GM21619 (cell line): ENCODE measurements around the gene CD151.

Experiments used
- ATAC-seq: cut with Tn5 transposase; IDR thresholded peaks from one replicate; pipeline ENCODE4 v1.9.1; 2021; ENCODE audit not compliant: unreplicated experiment

Gene CD151

GRCh38 chr11:832529-833113, at the start of gene CD151:
TSS of gene CD151 (plus strand) at chr11:832952. CDS start at chr11:836070, 3,118 bp downstream.
- ATAC-seq: no peak

GRCh38 chr11:783581-784015, 49.2 kb upstream of the CD151 start:
- ATAC-seq: no peak

- ATAC-seq: no peak
Measured at GRCh38 chr11:786235-787083, 46.3 kb upstream of the CD151 start.

- no peak for ATAC-seq
Measured at GRCh38 chr11:787084-787675, 45.6 kb upstream of the CD151 start.

GRCh38 chr11:788009-788640, 44.6 kb upstream of the CD151 start:
- no peak for ATAC-seq

- ATAC-seq: no peak
Measured at GRCh38 chr11:788953-789940, 43.5 kb upstream of the CD151 start.

GRCh38 chr11:789943-790342, 42.8 kb upstream of the CD151 start, which contains the start of gene CEND1:
TSS of gene CEND1 (minus strand) at chr11:790090. CDS start at chr11:788576, 1,514 bp downstream.
- no peak for ATAC-seq

- ATAC-seq: no peak
Measured at GRCh38 chr11:790721-791564, 41.8 kb upstream of the CD151 start.

- no peak for ATAC-seq
Measured at GRCh38 chr11:791658-792534, 40.9 kb upstream of the CD151 start.

GRCh38 chr11:792535-792821, 40.3 kb upstream of the CD151 start:
- ATAC-seq: no peak

- no peak for ATAC-seq
Measured at GRCh38 chr11:792873-793272, 39.9 kb upstream of the CD151 start.

GRCh38 chr11:793556-793955, 39.2 kb upstream of the CD151 start:
- ATAC-seq: no peak

- no peak for ATAC-seq
Measured at GRCh38 chr11:794013-794765, 38.6 kb upstream of the CD151 start.

- ATAC-seq: no peak
Measured at GRCh38 chr11:794766-795633, 37.8 kb upstream of the CD151 start.

- peak; percentile 16 for ATAC-seq
Measured at GRCh38 chr11:795634-796564, 36.9 kb upstream of the CD151 start.
